Measurements from ENCODE around the gene GPR155. TPM values are rescaled to one million over a fixed set of nuclear protein-coding genes. Genes with fewer than 3 reads are reported as not detected.
A peak's percentile ranks its signal among the peaks of the same experiment; 100 is the strongest.
"Not testable (repeated sequence)": the region's sequence is repeated elsewhere in the genome, so short reads cannot be mapped to it uniquely, and the experiment has no call there.

The GPR155 gene
- total RNA-seq, 2 experiments from 2014 or later, result 33.3 to 38.1 TPM

DNA sequence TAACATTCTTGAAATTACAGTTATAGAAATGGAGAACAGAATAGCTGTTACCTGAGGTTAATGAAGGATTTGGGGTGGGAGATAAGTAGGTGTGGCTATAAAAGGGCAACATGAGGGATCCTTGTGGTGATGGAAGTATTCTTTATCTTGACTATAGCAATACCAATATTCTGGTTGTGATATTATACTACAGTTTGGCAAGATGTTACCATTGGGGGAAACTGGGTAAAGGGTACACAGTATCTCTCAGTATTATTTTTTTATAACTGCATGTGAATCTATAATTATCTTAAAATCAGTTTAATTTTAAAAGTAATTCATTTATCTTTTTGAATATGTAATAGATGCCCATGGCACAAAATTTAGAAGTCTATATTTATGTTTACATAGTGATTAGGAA, 83.2 kb downstream of the GPR155 start:
- no peak overlapping the region for H3K27ac Mint-ChIP-seq
- no peak for DNase-seq
- H3K27me3 Mint-ChIP-seq, result no peaks in the 10 kb centered on the region
- H3K4me1 Mint-ChIP-seq, result peaks cover 2% of the 10 kb centered on the region
- H3K36me3 Mint-ChIP-seq (ENCODE audit: low read depth), result peaks cover 21% of the 10 kb centered on the region
- no peaks in the 10 kb centered on the region for H3K9me3 Mint-ChIP-seq
- H3K4me3 Mint-ChIP-seq, result no peak overlapping the region
- ChIA-PET POLR2A (no interaction called here), CTCF (no interaction called here)

DNA sequence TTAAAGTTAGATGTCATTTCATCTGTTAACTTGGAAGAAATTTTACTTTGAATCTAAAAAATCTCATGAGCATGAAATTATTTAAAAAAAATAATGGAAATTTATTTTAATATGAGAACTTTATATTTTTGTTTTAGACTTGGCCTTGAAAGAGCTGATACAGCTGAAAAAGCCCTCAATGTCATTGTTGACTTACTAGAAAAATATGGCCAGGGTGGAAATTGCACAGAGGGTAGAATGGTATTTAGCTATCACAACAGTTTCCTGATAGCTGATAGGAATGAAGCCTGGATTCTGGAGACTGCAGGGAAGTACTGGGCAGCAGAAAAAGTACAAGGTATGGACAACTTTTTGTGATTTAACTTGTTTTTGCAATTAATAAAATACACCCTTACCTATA, 86.0 kb downstream of the GPR155 start:
- CTCF ChIA-PET, result no interaction called here
- H3K9me3 Mint-ChIP-seq, result no peaks in the 10 kb centered on the region
- H3K4me1 Mint-ChIP-seq, result peaks cover 16% of the 10 kb centered on the region
- POLR2A ChIA-PET, result no interaction called here
- DNase-seq, result no peak
- H3K27ac Mint-ChIP-seq, result no peak overlapping the region
- peaks cover 23% of the 10 kb centered on the region for H3K36me3 Mint-ChIP-seq (ENCODE audit: low read depth)
- H3K27me3 Mint-ChIP-seq, result no peaks in the 10 kb centered on the region
- no peak overlapping the region for H3K4me3 Mint-ChIP-seq

DNA sequence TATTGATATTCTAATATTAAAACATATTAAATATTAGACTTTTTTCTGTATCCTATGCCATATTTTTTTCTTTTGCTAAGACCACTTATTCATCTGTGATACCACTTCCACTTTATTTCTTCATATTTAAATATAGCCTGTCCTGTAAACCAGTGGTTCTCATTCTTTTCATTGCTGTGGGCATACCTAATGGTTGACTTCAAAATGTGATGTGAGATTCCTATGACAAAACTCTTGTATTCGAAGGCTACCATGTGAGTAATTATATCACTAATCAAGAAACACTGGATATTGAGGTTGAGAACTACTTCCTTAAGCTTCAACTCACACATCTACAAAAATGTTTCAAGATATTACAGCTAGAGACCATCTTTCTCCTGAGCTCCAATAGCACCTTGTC, 87.7 kb downstream of the GPR155 start:
- H3K27me3 Mint-ChIP-seq, result no peaks in the 10 kb centered on the region
- no peak overlapping the region for H3K27ac Mint-ChIP-seq
- DNase-seq, result no peak
- ChIA-PET CTCF (interaction anchor here (1.6 to 1.7 kb wide), 2 partner anchors 13 to 55 kb away, joined by 4 read pairs; no protein-coding TSS in a partner anchor), POLR2A (interaction anchor here (0.5 kb wide), 1 partner anchor 13 kb away, joined by 4 read pairs; no protein-coding TSS in a partner anchor)
- H3K36me3 Mint-ChIP-seq (ENCODE audit: low read depth), result peaks cover 28% of the 10 kb centered on the region
- H3K4me1 Mint-ChIP-seq, result peaks cover 26% of the 10 kb centered on the region
- H3K9me3 Mint-ChIP-seq, result no peaks in the 10 kb centered on the region
- no peak overlapping the region for H3K4me3 Mint-ChIP-seq

DNA sequence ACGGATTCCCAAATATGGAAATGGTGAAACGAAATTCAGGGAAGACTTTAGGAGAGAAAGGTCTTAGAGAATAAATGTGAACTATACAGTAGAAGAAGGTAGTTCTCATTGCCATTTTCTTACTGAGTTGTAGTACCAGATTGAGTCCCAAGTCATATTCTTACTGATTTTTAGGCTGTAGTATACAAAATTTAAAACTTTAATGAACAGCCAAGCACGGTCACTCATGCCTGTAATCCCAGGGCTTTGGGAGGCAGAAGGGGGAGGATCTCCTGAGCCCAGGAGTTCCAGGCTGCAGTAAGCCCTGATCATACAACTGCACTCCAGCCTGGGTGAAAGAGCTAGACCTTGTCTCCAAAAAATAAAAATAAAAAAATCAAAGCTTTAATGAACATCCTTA, 89.1 kb downstream of the GPR155 start:
- H3K27me3 Mint-ChIP-seq, result no peaks in the 10 kb centered on the region
- H3K9me3 Mint-ChIP-seq, result no peaks in the 10 kb centered on the region
- no peak overlapping the region for H3K4me3 Mint-ChIP-seq
- peaks cover 31% of the 10 kb centered on the region for H3K36me3 Mint-ChIP-seq (ENCODE audit: low read depth)
- no peak for DNase-seq
- ChIA-PET POLR2A (no interaction called here), CTCF (no interaction called here)
- peaks cover 33% of the 10 kb centered on the region for H3K4me1 Mint-ChIP-seq
- no peak overlapping the region for H3K27ac Mint-ChIP-seq

DNA sequence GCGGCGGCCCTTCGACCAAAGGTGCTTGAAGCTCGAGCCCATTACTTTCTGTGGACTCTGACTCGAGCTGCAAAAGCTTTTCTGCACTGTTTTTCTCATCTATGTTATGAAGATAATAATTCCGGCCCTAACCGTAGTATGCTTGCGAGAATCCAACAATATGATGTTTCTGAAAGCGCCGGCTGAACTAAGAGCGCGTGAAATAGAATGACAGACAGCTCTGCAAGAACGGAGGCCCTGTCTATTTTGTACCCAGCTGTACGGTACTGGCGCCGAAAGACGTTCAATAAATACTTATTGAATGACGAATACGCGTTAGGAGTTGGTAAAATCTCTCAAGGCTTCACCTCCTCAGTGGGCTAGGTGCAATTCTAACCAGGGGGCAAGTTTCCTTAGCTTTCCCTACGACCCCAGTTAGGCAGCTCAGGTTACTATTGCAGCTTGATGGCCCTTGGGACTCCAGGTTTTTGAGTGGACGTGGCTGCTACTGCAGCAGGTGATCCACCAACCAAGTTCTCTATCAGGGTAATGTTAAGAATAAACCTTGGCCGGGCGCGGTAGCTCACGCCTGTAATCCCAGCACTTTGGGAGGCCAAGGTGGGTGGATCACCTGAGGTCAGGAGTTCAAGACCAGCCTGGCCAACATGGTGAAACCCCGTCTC, 90.7 kb downstream of the GPR155 start:
- Mint-ChIP-seq H3K4me1 (peaks cover 41% of the 10 kb centered on the region), H3K27ac (peak overlapping the region; percentile 98), H3K4me3 (peak overlapping the region; percentile 98), H3K36me3 (ENCODE audit: low read depth) (peaks cover 34% of the 10 kb centered on the region), H3K27me3 (no peaks in the 10 kb centered on the region), H3K9me3 (no peaks in the 10 kb centered on the region)
- peak; percentile 18 for DNase-seq
- POLR2A ChIA-PET, result no interaction called here
- CTCF ChIA-PET, result interaction anchor here (1.2 kb wide), 1 partner anchor 151 kb away, joined by 4 read pairs; no protein-coding TSS in a partner anchor

DNA sequence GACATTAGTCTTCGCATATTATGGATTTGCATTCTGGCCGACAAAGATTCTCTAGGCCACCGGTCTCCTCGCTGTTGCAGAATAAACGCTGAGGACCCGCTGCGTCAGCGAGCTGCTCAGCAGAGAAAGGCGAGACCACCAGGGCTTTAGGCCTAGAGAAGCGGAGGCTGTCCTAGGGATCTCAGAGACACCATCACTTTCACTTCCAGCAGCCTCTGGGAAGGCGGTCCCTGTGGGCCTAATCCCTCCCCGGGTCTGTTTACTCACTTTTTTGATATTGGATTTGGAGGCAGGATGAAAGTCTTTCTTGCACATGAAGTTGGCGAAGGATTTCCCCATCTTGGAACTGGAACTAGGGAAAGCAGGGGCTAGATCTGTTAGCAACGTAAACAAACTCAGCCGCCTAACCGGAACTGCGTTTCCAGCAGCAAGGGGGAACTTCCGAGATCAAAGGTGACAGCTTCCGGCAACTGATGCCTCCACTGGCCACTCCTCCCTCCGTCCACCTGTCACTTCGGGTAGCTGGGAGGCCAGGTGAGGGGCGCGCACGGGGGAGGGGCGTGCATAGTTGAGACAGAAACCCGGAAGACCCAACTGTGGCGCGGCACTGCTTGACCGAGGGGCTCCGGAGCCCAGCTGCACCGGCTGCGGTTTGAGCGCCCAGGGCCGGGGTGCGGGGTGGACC, 91.4 kb downstream of the GPR155 start, which contains the start of gene SCRN3:
Gene SCRN3 (plus strand): TSS at position 447 of the 685 bp plus-strand sequence. CDS start 2,554 bp downstream, outside the sequence.
- peaks cover 32% of the 10 kb centered on the region for H3K36me3 Mint-ChIP-seq (ENCODE audit: low read depth)
- DNase-seq, result peak; percentile 87
- ChIA-PET POLR2A (interaction anchor here (0.5 kb wide), 1 partner anchor 46 kb away, joined by 7 read pairs; no protein-coding TSS in a partner anchor), CTCF (interaction anchor here (1.2 to 1.5 kb wide), 2 partner anchors 26 to 152 kb away, joined by 4 read pairs; no protein-coding TSS in a partner anchor)
- H3K4me1 Mint-ChIP-seq, result peaks cover 41% of the 10 kb centered on the region
- H3K27ac Mint-ChIP-seq, result peak within 1 kb of the TSS; percentile 98
- peak within 1 kb of the TSS; percentile 98 for H3K4me3 Mint-ChIP-seq
- no peaks in the 10 kb centered on the region for H3K9me3 Mint-ChIP-seq
- H3K27me3 Mint-ChIP-seq, result no peaks in the 10 kb centered on the region

DNA sequence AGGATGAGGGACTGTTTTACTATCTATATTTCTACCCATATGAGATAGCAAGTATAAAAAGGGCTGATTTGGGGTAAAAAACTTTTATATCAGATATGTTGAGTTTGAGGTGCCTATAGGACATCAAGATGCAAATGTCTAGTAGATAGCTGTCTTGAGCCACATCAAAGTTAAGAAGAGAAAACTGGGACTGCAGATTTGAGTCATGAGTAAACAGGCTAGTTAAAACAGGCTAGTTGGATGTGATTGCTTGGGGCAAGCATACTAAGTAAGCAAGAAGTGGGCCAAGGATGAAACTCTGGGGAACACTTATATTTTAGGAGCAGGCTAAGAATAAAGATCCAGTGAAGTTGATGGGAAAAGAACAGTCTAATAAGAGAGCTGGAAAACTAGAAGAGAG, 94.1 kb downstream of the GPR155 start:
- Mint-ChIP-seq H3K27me3 (no peaks in the 10 kb centered on the region), H3K4me3 (no peak overlapping the region), H3K27ac (no peak overlapping the region), H3K9me3 (no peaks in the 10 kb centered on the region), H3K36me3 (ENCODE audit: low read depth) (peaks cover 42% of the 10 kb centered on the region), H3K4me1 (peaks cover 44% of the 10 kb centered on the region)
- DNase-seq, result no peak
- ChIA-PET CTCF (interaction anchor here (1.1 kb wide), 2 partner anchors 10 to 20 kb away, joined by 3 to 4 read pairs; no protein-coding TSS in a partner anchor), POLR2A (no interaction called here)

DNA sequence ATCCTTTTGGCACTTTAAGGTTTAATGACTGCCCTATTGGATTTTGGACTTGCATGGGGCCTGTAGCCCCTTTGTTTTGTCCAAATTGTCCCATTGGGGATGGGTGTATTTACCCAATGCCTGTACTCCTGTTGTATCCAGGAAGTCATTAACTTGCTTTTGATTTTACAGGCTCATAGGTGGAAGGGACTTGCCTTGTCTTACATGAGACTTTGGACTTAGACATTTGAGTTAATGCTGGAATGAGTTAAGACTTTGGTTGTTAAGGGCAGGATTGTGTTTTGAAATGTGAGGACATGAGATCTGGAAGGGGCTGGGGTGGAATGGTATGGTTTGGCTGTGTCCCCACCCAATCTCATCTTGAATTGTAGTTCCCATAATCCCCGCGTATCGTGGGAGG, 96.5 kb downstream of the GPR155 start:
- POLR2A ChIA-PET, H3K4me3 Mint-ChIP-seq, H3K9me3 Mint-ChIP-seq, H3K27ac Mint-ChIP-seq, H3K27me3 Mint-ChIP-seq, DNase-seq, CTCF ChIA-PET: not testable (repeated sequence)
- H3K36me3 Mint-ChIP-seq (ENCODE audit: low read depth), result peaks cover 53% of the 10 kb centered on the region
- H3K4me1 Mint-ChIP-seq, result peaks cover 31% of the 10 kb centered on the region

DNA sequence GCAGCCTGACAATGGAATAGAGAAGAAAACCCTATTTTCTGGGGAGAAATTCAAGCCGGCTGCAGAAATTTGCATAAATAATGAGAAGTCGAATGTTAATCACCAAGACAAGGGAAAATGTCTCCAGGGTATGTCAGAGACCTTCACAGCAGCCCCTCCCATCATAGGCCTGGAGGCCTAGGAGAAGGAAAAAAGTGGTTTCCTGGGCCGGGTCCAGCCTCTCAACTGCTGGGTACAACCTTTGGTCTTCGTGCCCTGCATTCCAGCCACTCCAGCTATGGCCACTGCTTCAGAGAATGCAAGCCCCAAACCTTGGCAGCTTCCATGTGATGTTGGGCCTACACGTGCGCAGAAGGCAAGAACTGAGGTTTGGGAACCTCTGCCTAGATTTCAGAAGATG, 97.3 kb downstream of the GPR155 start:
- Mint-ChIP-seq H3K27ac (no peak overlapping the region), H3K36me3 (ENCODE audit: low read depth) (peaks cover 56% of the 10 kb centered on the region), H3K4me1 (peaks cover 26% of the 10 kb centered on the region), H3K27me3 (no peaks in the 10 kb centered on the region), H3K4me3 (no peak overlapping the region), H3K9me3 (no peaks in the 10 kb centered on the region)
- no peak for DNase-seq
- ChIA-PET CTCF (no interaction called here), POLR2A (no interaction called here)

DNA sequence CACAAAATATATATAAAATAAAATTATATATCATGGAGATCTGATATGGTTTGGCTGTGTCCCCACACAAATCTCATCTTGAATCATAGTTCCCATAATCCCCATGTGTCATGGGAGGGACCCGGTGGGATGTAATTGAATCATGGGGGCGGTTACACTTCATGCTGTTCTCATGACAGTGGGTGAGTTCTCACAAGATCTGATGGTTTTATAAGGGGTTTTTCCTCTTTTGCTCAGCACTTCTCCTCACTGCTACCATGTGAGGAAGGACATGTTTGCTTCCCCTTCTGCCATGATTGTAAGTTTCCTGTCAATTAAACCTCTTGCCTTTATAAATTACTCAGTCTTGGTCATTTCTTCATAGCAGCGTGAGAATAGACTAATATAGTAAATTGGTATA, 98.1 kb downstream of the GPR155 start:
- H3K4me3 Mint-ChIP-seq, POLR2A ChIA-PET, H3K9me3 Mint-ChIP-seq, DNase-seq, H3K27me3 Mint-ChIP-seq, H3K27ac Mint-ChIP-seq, CTCF ChIA-PET: not testable (repeated sequence)
- peaks cover 54% of the 10 kb centered on the region for H3K36me3 Mint-ChIP-seq (ENCODE audit: low read depth)
- peaks cover 24% of the 10 kb centered on the region for H3K4me1 Mint-ChIP-seq

DNA sequence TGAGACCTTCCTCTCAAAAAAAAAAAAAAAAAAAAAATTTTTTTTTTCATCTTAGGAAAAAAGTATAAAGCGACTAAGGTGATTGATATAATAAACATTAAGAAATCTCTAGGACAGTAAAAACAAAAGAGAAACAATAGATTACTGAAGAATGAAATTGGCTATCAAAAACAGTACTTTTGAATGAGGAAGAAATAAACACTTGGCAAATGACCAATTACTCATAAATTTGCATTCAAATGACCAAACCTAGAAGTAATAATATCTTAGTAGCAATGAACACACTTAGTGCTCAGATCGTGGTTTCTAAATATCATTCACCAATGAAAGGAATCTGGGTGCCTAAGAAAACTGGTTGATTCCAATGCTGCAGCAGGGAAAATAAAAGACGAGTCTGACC, 101.6 kb downstream of the GPR155 start:
- peaks cover 10% of the 10 kb centered on the region for H3K4me1 Mint-ChIP-seq
- no peaks in the 10 kb centered on the region for H3K27me3 Mint-ChIP-seq
- no peak overlapping the region for H3K27ac Mint-ChIP-seq
- no peak for DNase-seq
- no peak overlapping the region for H3K4me3 Mint-ChIP-seq
- peaks cover 41% of the 10 kb centered on the region for H3K36me3 Mint-ChIP-seq (ENCODE audit: low read depth)
- POLR2A ChIA-PET, result no interaction called here
- H3K9me3 Mint-ChIP-seq, result no peaks in the 10 kb centered on the region
- CTCF ChIA-PET, result no interaction called here

DNA sequence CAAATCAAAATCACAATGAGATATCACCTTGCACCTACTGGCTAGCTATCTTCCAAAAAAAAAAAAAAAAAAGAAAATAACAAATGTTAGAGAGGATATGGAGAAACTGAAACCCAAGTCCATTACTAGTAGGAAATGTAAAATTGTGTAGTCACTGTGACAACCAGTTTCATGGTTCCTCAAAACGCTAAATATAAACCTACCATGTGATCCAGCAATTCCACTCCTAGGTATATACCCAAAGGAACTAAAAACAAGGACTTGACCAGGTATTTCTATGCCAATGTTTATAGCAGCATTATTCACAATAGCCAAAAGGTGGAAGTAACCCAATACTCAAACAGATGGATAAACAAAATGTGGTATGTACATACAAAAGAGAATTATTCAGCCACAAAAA, 103.0 kb downstream of the GPR155 start:
- POLR2A ChIA-PET, result no interaction called here
- H3K4me1 Mint-ChIP-seq, result peaks cover 5% of the 10 kb centered on the region
- peaks cover 36% of the 10 kb centered on the region for H3K36me3 Mint-ChIP-seq (ENCODE audit: low read depth)

More for the DNA sequence above, 103.0 kb downstream of the GPR155 start:
- Mint-ChIP-seq H3K27ac (no peak overlapping the region), H3K4me3 (no peak overlapping the region), H3K9me3 (no peaks in the 10 kb centered on the region), H3K27me3 (no peaks in the 10 kb centered on the region)
- no peak for DNase-seq
- CTCF ChIA-PET, result no interaction called here
